NCI-H345 treated with DMSO at 0.1 percent for 48 hours (cell line): ENCODE measurements around the gene ERAL1.
"Not testable (repeated sequence)": the region's sequence is repeated elsewhere in the genome, so short reads cannot be mapped to it uniquely, and the experiment has no call there.

ENCODE experiments used
- DNase-seq: peaks from one replicate; lab custom pipeline; 2025; ENCODE audit not compliant: unreplicated experiment; lab: John Stamatoyannopoulos, UW

ERAL1 gene

GRCh38 chr17:28878158-28878910 is 23.5 kb downstream of the ERAL1 start:
- DNase-seq = no peak

- no peak for DNase-seq
Observed at GRCh38 chr17:28878981-28879380, 24.2 kb downstream of the ERAL1 start.

GRCh38 chr17:28879886-28880571 is 25.2 kb downstream of the ERAL1 start:
- no peak for DNase-seq

DNA sequence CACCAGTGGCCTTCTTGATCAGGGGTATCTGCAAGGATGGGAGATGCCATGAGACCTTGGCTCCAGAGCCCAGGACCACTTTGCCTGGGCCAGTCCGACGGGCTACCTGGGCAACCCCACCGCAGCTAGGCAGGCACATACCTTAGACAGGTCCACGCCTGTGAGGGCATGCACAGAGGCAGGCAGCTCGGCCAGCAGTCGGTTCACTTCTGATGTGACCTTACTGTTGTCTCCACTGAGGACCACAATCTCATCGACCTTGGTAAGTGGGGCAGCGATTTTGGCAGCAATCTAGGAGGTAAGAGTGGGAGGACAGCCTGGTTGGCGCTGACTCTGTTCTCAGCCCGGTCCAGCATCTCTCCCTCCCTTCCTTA is 25.7 kb downstream of the ERAL1 start:
- no peak for DNase-seq

- DNase-seq = no peak
Observed at GRCh38 chr17:28881533-28882056, 26.8 kb downstream of the ERAL1 start.

DNA sequence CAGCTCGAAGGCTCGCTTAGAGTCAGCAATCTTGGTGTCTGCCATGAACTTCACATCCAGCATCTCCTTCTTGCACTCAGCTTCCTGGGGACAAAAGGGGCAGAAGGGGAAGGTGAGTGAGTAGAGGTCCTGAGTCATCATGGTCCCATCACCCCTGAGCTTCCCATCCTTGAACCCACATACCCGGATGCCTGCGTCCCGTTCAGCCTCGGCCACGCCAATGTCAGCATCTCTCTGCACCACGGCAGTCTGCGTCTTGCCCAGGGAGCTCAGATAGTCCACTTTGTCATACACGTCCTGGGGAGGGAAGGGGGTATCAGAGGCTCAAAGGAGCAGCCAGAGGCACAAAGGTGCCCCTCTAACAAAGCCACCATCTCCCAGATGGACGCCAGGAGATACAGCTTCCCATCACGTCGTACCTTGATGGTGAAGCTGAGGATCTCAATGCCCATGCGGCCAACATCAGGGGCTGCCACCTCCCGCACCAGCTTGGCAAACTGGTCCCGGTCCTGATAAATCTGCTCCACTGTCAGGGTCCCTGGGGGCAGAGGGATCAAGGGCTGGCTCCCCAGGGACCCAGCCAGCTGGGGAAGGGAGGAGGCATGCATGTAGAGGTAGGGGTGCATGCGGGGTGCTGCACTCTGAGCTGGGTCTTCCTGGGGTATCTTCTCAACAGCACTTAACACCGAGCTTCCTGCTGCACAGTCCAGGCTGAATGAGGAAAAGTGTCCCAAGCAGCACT is 27.5 kb downstream of the ERAL1 start:
- DNase-seq = no peak

- no peak for DNase-seq
Observed at GRCh38 chr17:28883967-28884702, 29.3 kb downstream of the ERAL1 start.

- no peak for DNase-seq
Observed at GRCh38 chr17:28885363-28885762, 30.5 kb downstream of the ERAL1 start.

DNA sequence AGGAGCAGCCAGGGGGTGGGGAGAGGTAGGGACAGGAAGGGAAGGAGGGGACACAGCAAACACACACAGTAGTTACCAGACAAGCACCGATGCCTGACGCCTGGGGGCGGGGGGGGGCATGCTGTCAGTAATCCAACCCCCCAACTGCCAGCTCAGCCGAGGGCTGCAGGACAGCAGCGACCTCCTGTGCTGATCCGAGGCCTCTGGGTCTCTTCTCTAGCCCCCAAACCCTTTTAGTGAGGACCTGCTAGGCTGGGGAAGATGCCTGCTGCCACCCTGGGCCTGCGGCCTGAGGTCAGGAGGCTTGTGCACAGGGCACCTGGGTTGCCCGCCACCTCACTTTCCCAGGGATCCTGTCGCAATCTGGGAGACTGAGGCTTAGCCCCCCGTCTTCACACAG is 31.1 kb downstream of the ERAL1 start:
- no peak for DNase-seq

GRCh38 chr17:28887871-28888471 is 33.2 kb downstream of the ERAL1 start:
- no peak for DNase-seq

- no peak for DNase-seq
Observed at GRCh38 chr17:28888832-28889231, 34.0 kb downstream of the ERAL1 start.

DNA sequence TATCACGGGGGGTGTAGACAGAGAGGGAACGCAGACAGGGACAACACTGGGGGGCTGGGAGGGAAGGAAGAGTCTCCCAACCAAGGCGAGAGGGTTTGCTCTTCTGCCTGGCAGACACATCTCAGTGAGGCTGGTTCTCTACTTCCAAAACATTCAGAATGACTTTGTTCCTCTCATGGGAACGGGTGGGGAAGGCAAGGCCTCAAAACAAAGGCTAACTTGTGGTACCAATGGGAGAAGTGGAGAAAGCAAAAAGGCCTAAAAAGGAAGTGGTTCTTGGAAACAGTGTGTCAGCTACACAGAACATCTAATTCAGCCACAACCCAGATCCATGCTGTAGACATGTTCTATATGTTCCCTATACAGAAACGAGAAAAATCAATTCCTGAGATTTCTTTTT is 35.2 kb downstream of the ERAL1 start:
- DNase-seq = no peak

GRCh38 chr17:28891201-28891600 is 36.4 kb downstream of the ERAL1 start:
- DNase-seq = no peak

GRCh38 chr17:28892024-28892423 is 37.2 kb downstream of the ERAL1 start:
- no peak for DNase-seq

- DNase-seq = not testable (repeated sequence)
Observed at GRCh38 chr17:28893248-28894183, 38.7 kb downstream of the ERAL1 start.

DNA sequence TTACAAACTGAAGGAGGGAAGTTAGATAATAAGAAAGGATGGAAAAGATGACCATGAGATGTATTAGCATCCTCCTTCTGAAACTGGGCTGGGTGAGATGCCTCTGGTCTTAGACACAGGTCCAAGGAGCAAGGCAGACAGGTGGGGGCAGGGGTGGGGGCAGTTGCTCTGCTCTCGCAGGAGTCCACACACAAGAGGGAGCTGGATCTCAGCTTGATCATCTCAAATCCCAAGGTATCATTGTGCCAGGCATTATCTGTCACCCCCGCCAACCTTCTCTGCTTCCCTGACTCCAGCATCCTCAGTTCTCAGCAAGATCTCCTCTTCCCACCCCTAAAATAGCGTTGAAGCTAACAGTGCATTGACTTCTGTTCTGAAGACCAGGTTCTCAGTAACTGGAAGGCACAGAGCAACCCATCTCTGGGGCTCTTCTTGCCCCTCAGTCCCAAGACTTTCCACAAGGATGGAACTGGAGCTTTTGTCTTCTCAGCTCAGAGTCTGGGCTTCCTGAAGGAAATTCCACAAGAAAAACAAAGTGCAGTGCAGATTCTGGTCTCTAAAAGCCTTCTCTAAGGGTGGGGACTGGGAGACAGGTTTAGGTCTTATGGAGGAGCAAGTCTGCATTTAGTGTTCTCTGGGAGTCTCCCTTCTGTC is 41.1 kb downstream of the ERAL1 start:
- DNase-seq = no peak

- DNase-seq = no peak
Observed at GRCh38 chr17:28896491-28896883, 41.7 kb downstream of the ERAL1 start.

DNA sequence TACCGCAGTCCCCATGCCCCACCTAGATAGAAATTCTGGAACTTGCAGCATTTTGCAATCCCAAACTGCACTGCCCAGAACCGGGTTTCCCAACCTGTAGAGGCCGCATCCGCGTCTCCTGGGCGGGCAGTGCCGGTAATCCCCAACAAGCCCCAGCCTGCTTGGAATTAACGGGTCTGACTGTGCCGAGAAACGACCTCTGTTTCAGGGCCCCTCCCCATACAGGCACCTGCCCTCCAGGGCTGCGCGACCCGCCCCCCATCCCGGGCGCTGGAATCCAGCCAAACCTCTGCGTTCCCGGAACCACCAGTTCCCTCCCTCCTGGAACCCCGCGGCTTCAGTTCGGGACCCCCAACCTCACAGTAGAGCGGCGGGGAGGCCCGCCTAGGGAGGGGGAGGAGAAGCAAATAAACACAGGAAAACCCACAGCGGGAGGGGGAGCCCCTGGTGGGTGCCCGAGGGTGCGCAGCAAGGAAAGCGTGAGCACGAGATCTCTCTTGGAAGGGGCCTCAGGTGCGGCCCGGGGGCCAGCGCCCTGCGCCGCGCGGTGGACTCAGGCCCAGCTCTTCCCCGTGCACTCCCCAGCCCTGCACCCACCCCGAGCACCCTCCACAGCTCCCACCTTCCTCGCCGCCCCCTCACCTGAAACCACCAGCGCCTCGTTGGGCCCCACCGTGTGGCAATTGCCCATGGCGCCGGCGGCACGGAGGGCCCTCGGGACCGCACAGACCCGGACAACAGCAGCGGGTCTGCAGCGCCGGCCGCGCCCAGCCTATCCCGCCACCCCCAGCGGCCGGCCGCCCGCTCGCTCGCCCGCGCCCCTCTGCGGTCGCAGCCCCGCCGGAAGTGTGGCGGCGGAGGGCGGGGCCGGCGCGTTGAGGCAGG is 42.3 kb downstream of the ERAL1 start, which contains the start of gene FLOT2:
Gene FLOT2, minus strand, starts transcription at position 850 of the 885 bp plus-strand sequence. Its CDS starts 159 bp downstream, at position 691.
- DNase-seq = peak; percentile 76
